Liver (tissue), 9 donors: ENCODE data around the gene CRB1. TPM values are rescaled to one million over a fixed set of nuclear protein-coding genes. Genes with fewer than 3 reads are reported as not detected.

Source experiments
- DNase-seq: peaks from one replicate; pipeline ENCODE4 v3.0.0-alpha.2; 2017; ENCODE audit warnings: low spot score
- H3K27ac ChIP-seq, 2 donors: one replicate each; pipeline ENCODE4 v1.7.0; 2013; ENCODE audit warnings: inconsistent platforms in 2 of 2, low read length in 2 of 2, control low read depth in 1 of 2, low read depth in 1 of 2, mild to moderate bottlenecking in 1 of 2
- H3K27me3 ChIP-seq, 4 donors: one replicate each; pipeline versions ENCODE4 v1.6.1 to v1.7.0; 2013; ENCODE audit warnings: low read length in 3 of 4, inconsistent platforms in 1 of 4, mild to moderate bottlenecking in 1 of 4, moderate library complexity in 1 of 4; ENCODE audit not compliant: control insufficient read depth in 4 of 4, insufficient read depth in 4 of 4
- H3K36me3 ChIP-seq, 4 donors: one replicate each; pipeline versions ENCODE4 v1.6.1 to v1.7.0; 2013; ENCODE audit warnings: low read length in 3 of 4, mild to moderate bottlenecking in 3 of 4, low read depth in 1 of 4, moderate library complexity in 1 of 4; ENCODE audit not compliant: control insufficient read depth in 4 of 4, insufficient read depth in 3 of 4
- H3K4me1 ChIP-seq, 4 donors: one replicate each; pipeline versions ENCODE4 v1.6.1 to v1.7.0; 2013; ENCODE audit warnings: low read length in 3 of 4, mild to moderate bottlenecking in 3 of 4, moderate library complexity in 1 of 4; ENCODE audit not compliant: control insufficient read depth in 4 of 4, insufficient read depth in 4 of 4
- H3K4me3 ChIP-seq, 3 donors: one replicate each; pipeline versions ENCODE4 v1.6.1 to v1.7.0; 2013; ENCODE audit warnings: low read length in 3 of 3, control low read depth in 1 of 3, low read depth in 1 of 3, mild to moderate bottlenecking in 1 of 3
- H3K9ac ChIP-seq, 2 donors: one replicate each; pipeline ENCODE4 v1.7.0; 2013; ENCODE audit warnings: low read length in 2 of 2, mild to moderate bottlenecking in 2 of 2, moderate library complexity in 2 of 2, control low read depth in 1 of 2, low read depth in 1 of 2
- H3K9me3 ChIP-seq, 4 donors: one replicate each; pipeline versions ENCODE4 v1.6.1 to v1.7.0; 2013; ENCODE audit warnings: low read length in 3 of 4; ENCODE audit not compliant: control insufficient read depth in 4 of 4
- CTCF ChIP-seq: fragments of 150-350 bp; IDR thresholded peaks from 2 replicates; pipeline ENCODE4 v1.5.1; 2017; ENCODE audit warnings: improper control_type of control experiment, low read depth, low read length; ENCODE audit not compliant: missing input control
- FOXA1 ChIP-seq: IDR thresholded peaks from 2 replicates; pipeline ENCODE4 v1.6.1; 2016; ENCODE audit warnings: antibody characterized with exemption
- FOXA2 ChIP-seq: IDR thresholded peaks from 2 replicates; pipeline ENCODE4 v1.6.1; 2016; ENCODE audit warnings: antibody characterized with exemption
- GABPA ChIP-seq, 2 donors: IDR thresholded peaks in 1 of 2; conservative IDR thresholded peaks in 1 of 2; 2 replicates each; pipeline ENCODE4 v1.6.1; 2016; ENCODE audit warnings: antibody characterized with exemption in 2 of 2, mild to moderate bottlenecking in 1 of 2, moderate library complexity in 1 of 2
- HNF4A ChIP-seq, 2 donors: conservative IDR thresholded peaks; 2 replicates each; pipeline ENCODE4 v1.6.1; 2016; ENCODE audit warnings: antibody characterized with exemption in 2 of 2, mild to moderate bottlenecking in 2 of 2
- HNF4G ChIP-seq: IDR thresholded peaks from 2 replicates; pipeline ENCODE4 v1.6.1; 2016; ENCODE audit warnings: antibody characterized with exemption
- JUND ChIP-seq, 2 donors: IDR thresholded peaks; 2 replicates each; pipeline ENCODE4 v1.6.1; 2016; ENCODE audit warnings: antibody characterized with exemption in 2 of 2
- NR2F2 ChIP-seq: IDR thresholded peaks from 2 replicates; pipeline ENCODE4 v1.6.1; 2016; ENCODE audit warnings: antibody characterized with exemption
- RAD21 ChIP-seq, 2 donors: IDR thresholded peaks; 2 replicates each; pipeline ENCODE4 v1.6.1; 2016; ENCODE audit warnings: antibody characterized with exemption in 2 of 2, mild to moderate bottlenecking in 2 of 2
- RXRA ChIP-seq, 2 donors: IDR thresholded peaks; 2 replicates each; pipeline ENCODE4 v1.6.1; 2017 to 2018; ENCODE audit warnings: antibody characterized with exemption in 2 of 2, mild to moderate bottlenecking in 1 of 2
- SP1 ChIP-seq: IDR thresholded peaks from 2 replicates; pipeline ENCODE4 v1.6.1; 2018; ENCODE audit warnings: antibody characterized with exemption, mild to moderate bottlenecking
- TAF1 ChIP-seq: conservative IDR thresholded peaks from 2 replicates; pipeline ENCODE4 v1.6.1; 2016; ENCODE audit warnings: antibody characterized with exemption, mild to moderate bottlenecking
- YY1 ChIP-seq: IDR thresholded peaks from 2 replicates; pipeline ENCODE4 v1.6.1; 2016; ENCODE audit warnings: antibody characterized with exemption, mild to moderate bottlenecking
- ZBTB33 ChIP-seq: IDR thresholded peaks from 2 replicates; pipeline ENCODE4 v1.6.1; 2016; ENCODE audit warnings: antibody characterized with exemption
- WGBS: extraction: QIAGEN DNeasy Blood & Tissue Kit; methylation state at CpG from one replicate; pipeline ENCODE4 v1.1.7; 2013; 5-methylcytosine and 5-hydroxymethylcytosine counted together
- polyA plus RNA-seq, 2 donors: library from polyadenylated mRNA; stranded (reverse) in 1 of 2; unstranded in 1 of 2; fragments of 200-250 nt in 1 of 2; fragments of >200 nt in 1 of 2; fragmentation: Nextera tagmentation in 1 of 2; extraction: Ambion mirVana in 1 of 2; gene quantifications; one replicate each; pipeline versions ENCODE4 v1.2.1 to v1.2.3, GENCODE V29; 2013 to 2015
- total RNA-seq, 2 donors: library from RNA; depleted of rRNA; stranded (reverse); fragments of >200 nt; gene quantifications; one replicate each; pipeline ENCODE4 v1.2.3, GENCODE V29; 2014
- TF ChIP-seq, protein P1 (sequence below): IDR thresholded peaks from 2 replicates; pipeline ENCODE4 v1.6.1; 2016; ENCODE audit warnings: antibody characterized with exemption
- TF ChIP-seq, protein P2 (sequence below): IDR thresholded peaks from 2 replicates; pipeline ENCODE4 v1.6.1; 2016; ENCODE audit warnings: antibody characterized with exemption, mild to moderate bottlenecking
- TF ChIP-seq, protein P3 (sequence below): IDR thresholded peaks from 2 replicates; pipeline ENCODE4 v1.6.1; 2016; ENCODE audit warnings: antibody characterized with exemption
- donor health status: healthy.
- donor health status: healthy.
- donor health status: healthy.
- donor health status: healthy.
- donor health status: healthy.

CRB1 gene
- total and polyA plus RNA-seq, 4 donors: 5.1 TPM; not detected in 3

- no peak overlapping the region for H3K4me3 ChIP-seq
- H3K9ac ChIP-seq: no peak overlapping the region
- no peak overlapping the region for H3K27ac ChIP-seq
- TF ChIP-seq, protein P1, sequence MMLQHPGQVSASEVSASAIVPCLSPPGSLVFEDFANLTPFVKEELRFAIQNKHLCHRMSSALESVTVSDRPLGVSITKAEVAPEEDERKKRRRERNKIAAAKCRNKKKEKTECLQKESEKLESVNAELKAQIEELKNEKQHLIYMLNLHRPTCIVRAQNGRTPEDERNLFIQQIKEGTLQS: no peak
- TF ChIP-seq NR2F2: no peak
- no peak for TF ChIP-seq JUND (IDR thresholded peaks at IDR 0.05)
- TF ChIP-seq HNF4A (conservative IDR thresholded peaks at IDR 0.05): no peak
- TF ChIP-seq RXRA (IDR thresholded peaks at IDR 0.05): no peak
- TF ChIP-seq, protein P2, sequence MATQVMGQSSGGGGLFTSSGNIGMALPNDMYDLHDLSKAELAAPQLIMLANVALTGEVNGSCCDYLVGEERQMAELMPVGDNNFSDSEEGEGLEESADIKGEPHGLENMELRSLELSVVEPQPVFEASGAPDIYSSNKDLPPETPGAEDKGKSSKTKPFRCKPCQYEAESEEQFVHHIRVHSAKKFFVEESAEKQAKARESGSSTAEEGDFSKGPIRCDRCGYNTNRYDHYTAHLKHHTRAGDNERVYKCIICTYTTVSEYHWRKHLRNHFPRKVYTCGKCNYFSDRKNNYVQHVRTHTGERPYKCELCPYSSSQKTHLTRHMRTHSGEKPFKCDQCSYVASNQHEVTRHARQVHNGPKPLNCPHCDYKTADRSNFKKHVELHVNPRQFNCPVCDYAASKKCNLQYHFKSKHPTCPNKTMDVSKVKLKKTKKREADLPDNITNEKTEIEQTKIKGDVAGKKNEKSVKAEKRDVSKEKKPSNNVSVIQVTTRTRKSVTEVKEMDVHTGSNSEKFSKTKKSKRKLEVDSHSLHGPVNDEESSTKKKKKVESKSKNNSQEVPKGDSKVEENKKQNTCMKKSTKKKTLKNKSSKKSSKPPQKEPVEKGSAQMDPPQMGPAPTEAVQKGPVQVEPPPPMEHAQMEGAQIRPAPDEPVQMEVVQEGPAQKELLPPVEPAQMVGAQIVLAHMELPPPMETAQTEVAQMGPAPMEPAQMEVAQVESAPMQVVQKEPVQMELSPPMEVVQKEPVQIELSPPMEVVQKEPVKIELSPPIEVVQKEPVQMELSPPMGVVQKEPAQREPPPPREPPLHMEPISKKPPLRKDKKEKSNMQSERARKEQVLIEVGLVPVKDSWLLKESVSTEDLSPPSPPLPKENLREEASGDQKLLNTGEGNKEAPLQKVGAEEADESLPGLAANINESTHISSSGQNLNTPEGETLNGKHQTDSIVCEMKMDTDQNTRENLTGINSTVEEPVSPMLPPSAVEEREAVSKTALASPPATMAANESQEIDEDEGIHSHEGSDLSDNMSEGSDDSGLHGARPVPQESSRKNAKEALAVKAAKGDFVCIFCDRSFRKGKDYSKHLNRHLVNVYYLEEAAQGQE: no peak
- TF ChIP-seq GABPA (IDR thresholded peaks at IDR 0.05 in 1 of 2, conservative IDR thresholded peaks at IDR 0.05 in 1 of 2): no peak
- TF ChIP-seq RAD21 (IDR thresholded peaks at IDR 0.05): no peak
- no peak for TF ChIP-seq CTCF
- TF ChIP-seq, protein P3, sequence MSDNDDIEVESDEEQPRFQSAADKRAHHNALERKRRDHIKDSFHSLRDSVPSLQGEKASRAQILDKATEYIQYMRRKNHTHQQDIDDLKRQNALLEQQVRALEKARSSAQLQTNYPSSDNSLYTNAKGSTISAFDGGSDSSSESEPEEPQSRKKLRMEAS: no peak
- TF ChIP-seq SP1: no peak
- no peak for TF ChIP-seq TAF1
- no peak for TF ChIP-seq FOXA2
- H3K9me3 ChIP-seq: no peaks in the 10 kb centered on the region
- no peaks in the 10 kb centered on the region for H3K27me3 ChIP-seq
- no peaks in the 10 kb centered on the region for H3K4me1 ChIP-seq
- H3K36me3 ChIP-seq: no peaks in the 10 kb centered on the region
- no peak for DNase-seq
- WGBS: 94% methylated on average over 1 of the region's 1 CpG
Observed at GRCh38 chr1:197303463-197303862, 35.4 kb downstream of the CRB1 start.

- H3K36me3 ChIP-seq: no peaks in the 10 kb centered on the region
- no peaks in the 10 kb centered on the region for H3K4me1 ChIP-seq
- no peaks in the 10 kb centered on the region for H3K9me3 ChIP-seq
- TF ChIP-seq HNF4G (no peak), GABPA (IDR thresholded peaks at IDR 0.05 in 1 of 2, conservative IDR thresholded peaks at IDR 0.05 in 1 of 2) (no peak), RAD21 (IDR thresholded peaks at IDR 0.05) (no peak), FOXA1 (no peak), ZBTB33 (no peak), HNF4A (conservative IDR thresholded peaks at IDR 0.05) (no peak), FOXA2 (no peak), NR2F2 (no peak), YY1 (no peak), TAF1 (no peak), JUND (IDR thresholded peaks at IDR 0.05) (no peak), SP1 (no peak), CTCF (no peak)
- TF ChIP-seq, protein P1: no peak
- WGBS: 96% methylated on average over 1 of the region's 1 CpG
- no peak overlapping the region for H3K27ac ChIP-seq
- no peak overlapping the region for H3K9ac ChIP-seq
- H3K27me3 ChIP-seq: no peaks in the 10 kb centered on the region
- no peak for DNase-seq
- H3K4me3 ChIP-seq: no peak overlapping the region
Observed at GRCh38 chr1:197304638-197305200, 36.7 kb downstream of the CRB1 start.
